ENCODE data around the gene CRACR2A. TPM values are rescaled to one million over a fixed set of nuclear protein-coding genes. Genes with fewer than 3 reads are reported as not detected.

The CRACR2A gene
- polyA plus RNA-seq, 2 of the 4 experiments (the other 2 are of a cell fraction): 1.1 to 3.8 TPM

DNA sequence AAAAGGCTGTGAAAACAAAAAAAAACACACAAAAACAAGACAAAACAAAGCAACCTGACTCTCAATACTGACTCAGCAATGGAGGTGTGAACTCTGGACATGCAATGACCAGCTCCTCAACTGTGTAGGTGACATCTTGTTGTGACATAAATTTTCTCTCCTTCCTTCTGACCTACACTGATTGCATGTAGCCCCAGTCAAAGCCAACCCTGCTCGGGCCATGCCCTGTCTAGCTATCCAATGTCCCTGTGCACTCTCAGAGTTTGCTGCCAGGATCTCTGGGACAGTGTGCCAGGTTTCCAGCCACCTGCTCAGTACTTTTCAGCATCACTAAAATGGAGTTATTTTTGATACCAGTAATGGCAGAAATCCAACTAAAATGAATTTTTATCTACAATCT lies 18.9 kb upstream of the CRACR2A start:
- no peaks in the 10 kb centered on the region for H3K9me3 ChIP-seq
- ChIA-PET POLR2A (no interaction called here), CTCF (interaction anchor here (0.6 to 5.5 kb wide), 7 partner anchors 8 to 471 kb away, joined by 3 to 60 read pairs (median 4); no protein-coding TSS in a partner anchor)
- 0% methylated on average over 1 of the region's 1 CpG for WGBS (ENCODE audit: missing lambda C conversion rate)
- ATAC-seq (no peak), FAIRE-seq (peak; percentile 36), DNase-seq (ENCODE audit: low read depth in 1 of 2, low spot score in 1 of 2) (no peak)
- H3K4me3 ChIP-seq: no peak overlapping the region
- H3K27ac ChIP-seq: no peak overlapping the region
- TF ChIP-seq KDM1A (IDR thresholded peaks at IDR 0.05; ENCODE audit: low read depth) (no peak), EP300 (IDR thresholded peaks at IDR 0.05) (no peak), NR3C1 (IDR thresholded peaks at IDR 0.05) (no peak), HOXA7 (CRISPR knock-in tag; IDR thresholded peaks at IDR 0.05) (no peak), MYC (IDR thresholded peaks at IDR 0.05; ENCODE audit: borderline replicate concordance, low read length) (no peak), RAD21 (conservative IDR thresholded peaks at IDR 0.05 in 1 of 2, IDR thresholded peaks at IDR 0.05 in 1 of 2) (no peak), JUN (IDR thresholded peaks at IDR 0.05) (no peak), MAFK (IDR thresholded peaks at IDR 0.05; ENCODE audit: partially characterized antibody) (no peak)
- H3K4me1 ChIP-seq: no peaks in the 10 kb centered on the region
- no peak overlapping the region for H3K4me2 ChIP-seq

DNA sequence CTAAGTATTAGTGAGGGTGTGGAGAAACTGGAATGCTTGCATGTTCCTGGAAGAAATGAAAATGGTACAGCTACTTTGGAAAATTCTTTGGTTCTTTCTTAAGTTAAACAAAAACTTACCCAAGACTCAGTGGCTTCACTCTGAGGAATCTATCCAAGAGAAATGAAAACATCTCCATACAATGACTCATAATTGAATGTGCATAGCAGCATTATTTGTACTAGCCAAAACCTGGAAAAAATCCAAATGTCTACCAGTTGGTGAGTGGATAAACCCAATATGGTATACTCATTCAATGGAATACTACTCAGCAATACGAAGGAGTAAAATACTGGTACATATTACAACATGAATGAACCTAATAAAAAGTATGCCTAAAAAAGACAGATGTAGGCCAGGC lies 18.0 kb upstream of the CRACR2A start:
- no peak overlapping the region for H3K4me3 ChIP-seq
- ChIA-PET POLR2A (no interaction called here), CTCF (interaction anchor here (1.3 to 5.5 kb wide), 4 partner anchors 12 to 470 kb away, joined by 3 to 60 read pairs (median 5); no protein-coding TSS in a partner anchor)
- DNase-seq (ENCODE audit: low read depth in 1 of 2, low spot score in 1 of 2) (peak in 1 of 2 experiments; percentile 49), FAIRE-seq (no peak), ATAC-seq (peak in 1 of 2 experiments; percentile 52; a peak in 2 of 6 replicates)
- TF ChIP-seq FOSL2 (IDR thresholded peaks at IDR 0.05): no peak
- peak; percentile 46 for TF ChIP-seq FOSL2 (CRISPR knock-in tag; IDR thresholded peaks at IDR 0.05)
- TF ChIP-seq, protein P1, sequence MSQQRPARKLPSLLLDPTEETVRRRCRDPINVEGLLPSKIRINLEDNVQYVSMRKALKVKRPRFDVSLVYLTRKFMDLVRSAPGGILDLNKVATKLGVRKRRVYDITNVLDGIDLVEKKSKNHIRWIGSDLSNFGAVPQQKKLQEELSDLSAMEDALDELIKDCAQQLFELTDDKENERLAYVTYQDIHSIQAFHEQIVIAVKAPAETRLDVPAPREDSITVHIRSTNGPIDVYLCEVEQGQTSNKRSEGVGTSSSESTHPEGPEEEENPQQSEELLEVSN (IDR thresholded peaks at IDR 0.05; ENCODE audit: borderline replicate concordance, low read depth): no peak
- TF ChIP-seq GATA3 (IDR thresholded peaks at IDR 0.05; ENCODE audit: borderline replicate concordance): no peak
- peak in 1 of 2 experiments; percentile 38; a peak in 1 of 4 replicates for TF ChIP-seq CEBPB (IDR thresholded peaks at IDR 0.05)
- no peak for TF ChIP-seq PHF8 (IDR thresholded peaks at IDR 0.05; ENCODE audit: borderline replicate concordance, low read depth)
- no peak for TF ChIP-seq FOSB (CRISPR knock-in tag; IDR thresholded peaks at IDR 0.05)
- no peak for TF ChIP-seq NR3C1 (IDR thresholded peaks at IDR 0.05)
- no peak for TF ChIP-seq RAD21 (conservative IDR thresholded peaks at IDR 0.05 in 1 of 2, IDR thresholded peaks at IDR 0.05 in 1 of 2)
- TF ChIP-seq HDAC2 (IDR thresholded peaks at IDR 0.05): no peak
- no peaks in the 10 kb centered on the region for H3K9me3 ChIP-seq
- H3K4me1 ChIP-seq: no peaks in the 10 kb centered on the region
- 39% methylated on average over 1 of the region's 1 CpG for WGBS (ENCODE audit: missing lambda C conversion rate)
- H3K4me2 ChIP-seq: no peak overlapping the region
- H3K27ac ChIP-seq: no peak overlapping the region

DNA sequence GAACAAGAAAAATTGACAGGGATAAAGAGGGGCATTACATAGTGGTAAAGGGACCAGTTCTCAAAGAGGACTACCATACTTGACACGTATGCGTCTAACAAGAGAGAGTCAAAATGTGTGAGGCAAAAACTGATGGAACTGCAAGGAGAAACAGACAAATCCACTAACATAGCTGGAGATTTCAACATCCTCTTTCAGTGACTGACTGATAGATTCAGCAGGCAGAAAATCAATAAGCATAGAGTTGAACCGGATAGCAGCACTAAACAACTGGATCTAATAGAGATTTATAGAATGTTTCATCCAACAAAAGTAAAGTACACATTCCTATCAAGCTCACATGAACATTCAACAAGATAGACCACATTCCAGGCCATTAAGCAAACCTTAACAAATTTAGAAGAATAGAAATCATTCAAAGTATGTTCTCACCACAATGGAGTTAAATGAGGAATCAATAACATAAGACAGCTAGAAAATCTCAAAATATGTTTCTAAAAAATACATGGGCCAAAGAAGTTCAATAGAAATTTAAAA lies 16.1 kb upstream of the CRACR2A start:
- TF ChIP-seq TP53 (CRISPR knock-in tag; IDR thresholded peaks at IDR 0.05): no peak
- TF ChIP-seq EHF (CRISPR knock-in tag; IDR thresholded peaks at IDR 0.05): no peak
- TF ChIP-seq, protein P2, sequence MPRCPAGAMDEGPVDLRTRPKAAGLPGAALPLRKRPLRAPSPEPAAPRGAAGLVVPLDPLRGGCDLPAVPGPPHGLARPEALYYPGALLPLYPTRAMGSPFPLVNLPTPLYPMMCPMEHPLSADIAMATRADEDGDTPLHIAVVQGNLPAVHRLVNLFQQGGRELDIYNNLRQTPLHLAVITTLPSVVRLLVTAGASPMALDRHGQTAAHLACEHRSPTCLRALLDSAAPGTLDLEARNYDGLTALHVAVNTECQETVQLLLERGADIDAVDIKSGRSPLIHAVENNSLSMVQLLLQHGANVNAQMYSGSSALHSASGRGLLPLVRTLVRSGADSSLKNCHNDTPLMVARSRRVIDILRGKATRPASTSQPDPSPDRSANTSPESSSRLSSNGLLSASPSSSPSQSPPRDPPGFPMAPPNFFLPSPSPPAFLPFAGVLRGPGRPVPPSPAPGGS (IDR thresholded peaks at IDR 0.05): no peak
- H3K9me3 ChIP-seq: no peaks in the 10 kb centered on the region
- no peak for ATAC-seq
- H3K27ac ChIP-seq: no peak overlapping the region
- H3K4me3 ChIP-seq: no peak overlapping the region
- no peak for DNase-seq (ENCODE audit: low read depth in 1 of 2, low spot score in 1 of 2)
- WGBS (ENCODE audit: missing lambda C conversion rate): 66% methylated on average over 3 of the region's 3 CpGs
- no peaks in the 10 kb centered on the region for H3K4me1 ChIP-seq
- FAIRE-seq: peak; percentile 32
- ChIA-PET CTCF (interaction anchor here (1.5 kb wide), 1 partner anchor 469 kb away, joined by 5 read pairs; no protein-coding TSS in a partner anchor), POLR2A (no interaction called here)
- no peak overlapping the region for H3K4me2 ChIP-seq

DNA sequence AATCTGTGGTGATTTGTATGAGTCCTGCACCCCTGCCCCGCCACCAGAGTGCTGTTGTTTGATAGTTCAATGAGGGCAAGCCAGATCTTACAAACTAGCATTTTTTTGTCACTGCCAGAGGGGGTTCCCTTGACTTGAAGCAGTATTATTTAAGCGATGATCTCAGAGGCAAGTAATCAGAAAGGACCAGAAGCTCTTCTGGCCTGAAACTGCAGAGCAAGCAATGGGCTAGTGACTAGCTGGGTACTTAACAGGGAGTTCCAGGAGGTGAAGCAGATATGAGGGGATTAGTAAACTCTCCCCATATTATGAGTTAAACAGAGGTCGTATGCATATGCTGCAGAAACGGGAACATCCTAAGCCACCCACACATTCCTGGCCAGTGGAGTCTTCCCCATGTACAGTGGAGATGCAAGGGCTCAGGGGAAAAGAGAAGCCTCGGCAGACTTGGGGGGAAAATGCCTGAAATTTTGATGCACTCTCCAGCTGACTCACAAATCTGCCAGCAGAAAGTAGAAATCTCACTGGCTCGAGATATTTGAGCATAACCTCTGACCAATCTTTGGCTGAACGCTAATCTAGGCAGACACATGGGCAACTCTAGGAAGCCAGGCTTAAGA lies 8.3 kb upstream of the CRACR2A start:
- 43% methylated on average over 7 of the region's 7 CpGs for WGBS (ENCODE audit: missing lambda C conversion rate)
- DNase-seq (ENCODE audit: low read depth in 1 of 2, low spot score in 1 of 2) (no peak), FAIRE-seq (no peak), ATAC-seq (no peak)
- ChIA-PET CTCF (no interaction called here), POLR2A (no interaction called here)
- Histone ChIP-seq H3K4me2 (no peak overlapping the region), H3K4me1 (no peaks in the 10 kb centered on the region), H3K4me3 (no peak overlapping the region), H3K9me3 (no peaks in the 10 kb centered on the region; the same call in 2 of the 3 replicates), H3K27ac (no peak overlapping the region)
- TF ChIP-seq RNF2 (IDR thresholded peaks at IDR 0.05; ENCODE audit: borderline replicate concordance, low read depth) (no peak), HOXB5 (CRISPR knock-in tag; IDR thresholded peaks at IDR 0.05) (no peak), PHF8 (IDR thresholded peaks at IDR 0.05; ENCODE audit: borderline replicate concordance, low read depth) (no peak), ZFP36 (IDR thresholded peaks at IDR 0.05; ENCODE audit: borderline replicate concordance, partially characterized antibody) (no peak), RAD21 (conservative IDR thresholded peaks at IDR 0.05 in 1 of 2, IDR thresholded peaks at IDR 0.05 in 1 of 2) (no peak), JUN (IDR thresholded peaks at IDR 0.05) (no peak), KDM1A (IDR thresholded peaks at IDR 0.05; ENCODE audit: low read depth) (no peak), BHLHE40 (IDR thresholded peaks at IDR 0.05; ENCODE audit: low read depth, low read length) (no peak), POLR2AphosphoS2 (conservative IDR thresholded peaks at IDR 0.05; ENCODE audit: low read length) (no peak), CBX2 (IDR thresholded peaks at IDR 0.05; ENCODE audit: borderline replicate concordance, low read depth) (no peak)
- TF ChIP-seq, protein P3, sequence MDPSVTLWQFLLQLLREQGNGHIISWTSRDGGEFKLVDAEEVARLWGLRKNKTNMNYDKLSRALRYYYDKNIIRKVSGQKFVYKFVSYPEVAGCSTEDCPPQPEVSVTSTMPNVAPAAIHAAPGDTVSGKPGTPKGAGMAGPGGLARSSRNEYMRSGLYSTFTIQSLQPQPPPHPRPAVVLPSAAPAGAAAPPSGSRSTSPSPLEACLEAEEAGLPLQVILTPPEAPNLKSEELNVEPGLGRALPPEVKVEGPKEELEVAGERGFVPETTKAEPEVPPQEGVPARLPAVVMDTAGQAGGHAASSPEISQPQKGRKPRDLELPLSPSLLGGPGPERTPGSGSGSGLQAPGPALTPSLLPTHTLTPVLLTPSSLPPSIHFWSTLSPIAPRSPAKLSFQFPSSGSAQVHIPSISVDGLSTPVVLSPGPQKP (IDR thresholded peaks at IDR 0.05; ENCODE audit: low read depth, low read length): no peak
- TF ChIP-seq, protein P4, sequence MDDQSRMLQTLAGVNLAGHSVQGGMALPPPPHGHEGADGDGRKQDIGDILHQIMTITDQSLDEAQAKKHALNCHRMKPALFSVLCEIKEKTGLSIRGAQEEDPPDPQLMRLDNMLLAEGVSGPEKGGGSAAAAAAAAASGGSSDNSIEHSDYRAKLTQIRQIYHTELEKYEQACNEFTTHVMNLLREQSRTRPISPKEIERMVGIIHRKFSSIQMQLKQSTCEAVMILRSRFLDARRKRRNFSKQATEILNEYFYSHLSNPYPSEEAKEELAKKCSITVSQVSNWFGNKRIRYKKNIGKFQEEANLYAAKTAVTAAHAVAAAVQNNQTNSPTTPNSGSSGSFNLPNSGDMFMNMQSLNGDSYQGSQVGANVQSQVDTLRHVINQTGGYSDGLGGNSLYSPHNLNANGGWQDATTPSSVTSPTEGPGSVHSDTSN (IDR thresholded peaks at IDR 0.05): no peak

Data from A549 (cell line).